Hepatocyte (in vitro differentiated cells): ENCODE data around the gene MRTFB. TPM values are rescaled to one million over a fixed set of nuclear protein-coding genes. Genes with fewer than 3 reads are reported as not detected.
"Not testable (repeated sequence)": the region's sequence is repeated elsewhere in the genome, so short reads cannot be mapped to it uniquely, and the experiment has no call there.

ENCODE experiments used
- DNase-seq: peaks from one replicate; pipeline ENCODE4 v3.0.0-alpha.2; 2016; ENCODE audit warnings: low spot score
- H2AFZ ChIP-seq: fragments of 200-600 bp; sonication (generic); 2 replicates; pipeline ENCODE4 v1.6.0; 2016; ENCODE audit warnings: antibody characterized with exemption, mild to moderate bottlenecking
- H3K27ac ChIP-seq: fragments of 200-600 bp; sonication (generic); 2 replicates; pipeline ENCODE4 v1.5.1; 2016; ENCODE audit warnings: mild to moderate bottlenecking
- H3K27me3 ChIP-seq: fragments of 200-600 bp; sonication (generic); 2 replicates; pipeline ENCODE4 v1.6.1; 2016
- H3K36me3 ChIP-seq: fragments of 200-600 bp; sonication (generic); replicated peaks from 2 replicates; pipeline ENCODE4 v1.5.1; 2016; ENCODE audit warnings: low read depth; ENCODE audit not compliant: insufficient read depth
- H3K4me1 ChIP-seq: fragments of 200-600 bp; sonication (generic); 2 replicates; pipeline ENCODE4 v1.5.1; 2016; ENCODE audit warnings: mild to moderate bottlenecking, moderate library complexity; ENCODE audit not compliant: insufficient read depth
- H3K4me2 ChIP-seq: fragments of 200-600 bp; sonication (generic); 2 replicates; pipeline ENCODE4 v1.6.0; 2016
- H3K4me3 ChIP-seq: fragments of 200-600 bp; sonication (generic); 2 replicates; pipeline ENCODE4 v1.5.1; 2016; ENCODE audit warnings: mild to moderate bottlenecking
- H3K79me2 ChIP-seq: fragments of 200-600 bp; sonication (generic); 2 replicates; pipeline ENCODE4 v1.6.0; 2017; ENCODE audit warnings: mild to moderate bottlenecking
- H3K9me2 ChIP-seq: fragments of 200-600 bp; sonication (generic); replicated peaks from 2 replicates; pipeline ENCODE4 v1.6.0; 2017; ENCODE audit warnings: mild to moderate bottlenecking; ENCODE audit not compliant: insufficient read depth
- H3K9me3 ChIP-seq: fragments of 200-600 bp; sonication (generic); 2 replicates; pipeline ENCODE4 v1.5.1; 2016; ENCODE audit warnings: low read depth, mild to moderate bottlenecking
- H4K20me1 ChIP-seq: fragments of 200-600 bp; sonication (generic); 2 replicates; pipeline ENCODE4 v1.6.0; 2016; ENCODE audit warnings: mild to moderate bottlenecking; ENCODE audit not compliant: insufficient read depth, poor library complexity, severe bottlenecking
- CTCF ChIP-seq: fragments of 200-600 bp; sonication (generic); IDR thresholded peaks from 2 replicates; pipeline ENCODE4 v1.5.1; 2016; ENCODE audit warnings: antibody characterized with exemption, mild to moderate bottlenecking; ENCODE audit not compliant: poor library complexity
- EZH2 ChIP-seq: fragments of 200-600 bp; sonication (generic); IDR thresholded peaks from 2 replicates; pipeline ENCODE4 v1.6.1; 2016; ENCODE audit warnings: antibody characterized with exemption, mild to moderate bottlenecking, borderline replicate concordance
- EZH2phosphoT487 ChIP-seq: fragments of 200-600 bp; sonication (generic); IDR thresholded peaks from one replicate; pipeline ENCODE4 v1.6.1; 2018; ENCODE audit warnings: antibody characterized with exemption, mild to moderate bottlenecking, low read depth, moderate library complexity; ENCODE audit not compliant: unreplicated experiment, severe bottlenecking
- WGBS: methylation state at CpG from one replicate; pipeline ENCODE4 v1.1.6; 2016; ENCODE audit warnings: low lambda C conversion rate; ENCODE audit errors: missing lambda C conversion rate; 5-methylcytosine and 5-hydroxymethylcytosine counted together
- polyA plus RNA-seq: library from polyadenylated mRNA; unstranded; fragments of >200 nt; fragmentation: Nextera tagmentation; extraction: Ambion mirVana; gene quantifications from 2 replicates; pipeline ENCODE4 v1.2.1, GENCODE V29; 2016
- total RNA-seq: library from RNA; depleted of rRNA; stranded (reverse); fragments of >200 nt; gene quantifications from 2 replicates; pipeline ENCODE4 v1.2.3, GENCODE V29; 2014

MRTFB gene
- total and polyA plus RNA-seq, 2 experiments from 2014 or later = 10.9 to 27.9 TPM

GRCh38 chr16:14043793-14044192 is 27.3 kb upstream of the MRTFB start:
- no peaks in the 10 kb centered on the region for H3K79me2 ChIP-seq
- WGBS = 95% methylated on average over 6 of the region's 6 CpGs
- H2AFZ ChIP-seq = no peak overlapping the region

GRCh38 chr16:14047121-14047859 is 23.8 kb upstream of the MRTFB start:
- H3K9me2 ChIP-seq, H3K27me3 ChIP-seq, H3K9me3 ChIP-seq, DNase-seq, H3K27ac ChIP-seq, H2AFZ ChIP-seq, H4K20me1 ChIP-seq, H3K4me3 ChIP-seq, H3K4me1 ChIP-seq, H3K79me2 ChIP-seq, H3K36me3 ChIP-seq, H3K4me2 ChIP-seq: not testable (repeated sequence)
- 95% methylated on average over 6 of the region's 6 CpGs for WGBS

More at GRCh38 chr16:14043793-14044192, 27.3 kb upstream of the MRTFB start:
- DNase-seq = no peak
- Histone ChIP-seq H3K4me2 (no peak overlapping the region), H3K27ac (no peak overlapping the region), H3K9me3 (no peaks in the 10 kb centered on the region), H3K27me3 (no peaks in the 10 kb centered on the region), H3K36me3 (no peaks in the 10 kb centered on the region), H3K4me3 (no peak overlapping the region), H3K4me1 (no peaks in the 10 kb centered on the region), H3K9me2 (no peaks in the 10 kb centered on the region), H4K20me1 (no peaks in the 10 kb centered on the region)
- TF ChIP-seq EZH2phosphoT487 (no peak), CTCF (no peak), EZH2 (no peak)

GRCh38 chr16:14050291-14051027 is 20.7 kb upstream of the MRTFB start:
- Histone ChIP-seq H2AFZ (peak overlapping the region; percentile 24), H3K4me2 (peak overlapping the region; percentile 51), H3K79me2 (no peaks in the 10 kb centered on the region), H3K4me3 (no peak overlapping the region), H4K20me1 (no peaks in the 10 kb centered on the region), H3K4me1 (no peaks in the 10 kb centered on the region), H3K9me2 (no peaks in the 10 kb centered on the region), H3K27ac (peak overlapping the region; percentile 78), H3K9me3 (no peaks in the 10 kb centered on the region), H3K27me3 (no peaks in the 10 kb centered on the region), H3K36me3 (no peaks in the 10 kb centered on the region)
- TF ChIP-seq CTCF (no peak), EZH2phosphoT487 (no peak), EZH2 (no peak)
- 27% methylated on average over 10 of the region's 10 CpGs for WGBS
- DNase-seq = peak; percentile 60

GRCh38 chr16:14051103-14051729 is 19.9 kb upstream of the MRTFB start:
- Histone ChIP-seq H3K4me2 (no peak overlapping the region), H3K36me3 (no peaks in the 10 kb centered on the region), H3K79me2 (no peaks in the 10 kb centered on the region), H3K4me3 (no peak overlapping the region), H3K9me3 (no peaks in the 10 kb centered on the region), H3K27me3 (no peaks in the 10 kb centered on the region), H4K20me1 (no peaks in the 10 kb centered on the region), H3K27ac (peak overlapping the region; percentile 78), H2AFZ (peak overlapping the region; percentile 4), H3K9me2 (no peaks in the 10 kb centered on the region), H3K4me1 (no peaks in the 10 kb centered on the region)
- TF ChIP-seq CTCF = no peak
- TF ChIP-seq EZH2 = no peak
- no peak for TF ChIP-seq EZH2phosphoT487
- DNase-seq = no peak
- WGBS = 95% methylated on average over 5 of the region's 5 CpGs
